HG03039 (cell line): Measurements from ENCODE around the gene DNAL1.
"Not testable (repeated sequence)": the region's sequence is repeated elsewhere in the genome, so short reads cannot be mapped to it uniquely, and the experiment has no call there.

ENCODE experiments used
- ATAC-seq: cut with Tn5 transposase; IDR thresholded peaks from one replicate; pipeline ENCODE4 v1.9.1; 2021; ENCODE audit warnings: mild to moderate bottlenecking, moderate library complexity; ENCODE audit not compliant: unreplicated experiment

DNAL1 gene

GRCh38 chr14:73696466-73697400 lies 51.9 kb downstream of the DNAL1 start:
- ATAC-seq: peak; percentile 77

DNA sequence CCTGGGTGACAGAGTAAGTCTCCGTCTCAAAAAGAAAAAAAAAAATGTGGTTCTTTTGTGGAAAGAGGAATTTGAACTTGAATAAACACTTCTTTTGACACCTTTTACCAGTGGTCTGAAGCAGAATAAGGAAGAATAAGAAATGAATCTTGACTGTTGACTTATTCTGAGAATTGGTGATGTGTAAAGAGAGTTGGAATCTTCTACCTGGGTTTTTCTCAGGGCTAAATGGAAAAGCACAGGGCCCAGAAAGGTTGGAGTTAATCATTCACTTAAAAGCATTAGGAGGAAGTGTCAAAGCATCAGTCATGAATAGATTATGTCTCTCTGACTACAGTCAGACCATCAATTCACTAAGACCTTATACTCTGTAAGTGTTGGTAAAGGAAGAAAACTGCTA lies 55.5 kb downstream of the DNAL1 start:
- no peak for ATAC-seq

DNA sequence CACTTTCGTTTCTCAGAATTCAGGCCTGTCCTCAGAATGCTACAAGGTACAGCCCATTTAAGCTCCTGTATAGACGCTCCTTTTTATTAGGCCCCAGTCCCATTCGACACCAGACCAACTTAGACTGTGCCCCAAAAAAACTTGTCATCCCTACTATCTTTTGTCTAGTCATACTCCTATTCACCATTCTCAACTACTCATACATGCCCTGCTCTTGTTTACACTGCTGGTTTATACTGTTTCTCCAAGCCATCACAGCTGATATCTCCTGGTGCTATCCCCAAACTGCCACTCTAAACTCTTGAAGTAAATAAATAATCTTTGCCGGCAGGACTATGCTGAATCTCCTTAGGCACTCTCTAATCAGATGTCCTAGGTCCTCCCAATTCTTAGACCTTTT lies 63.3 kb downstream of the DNAL1 start:
- not testable (repeated sequence) for ATAC-seq

DNA sequence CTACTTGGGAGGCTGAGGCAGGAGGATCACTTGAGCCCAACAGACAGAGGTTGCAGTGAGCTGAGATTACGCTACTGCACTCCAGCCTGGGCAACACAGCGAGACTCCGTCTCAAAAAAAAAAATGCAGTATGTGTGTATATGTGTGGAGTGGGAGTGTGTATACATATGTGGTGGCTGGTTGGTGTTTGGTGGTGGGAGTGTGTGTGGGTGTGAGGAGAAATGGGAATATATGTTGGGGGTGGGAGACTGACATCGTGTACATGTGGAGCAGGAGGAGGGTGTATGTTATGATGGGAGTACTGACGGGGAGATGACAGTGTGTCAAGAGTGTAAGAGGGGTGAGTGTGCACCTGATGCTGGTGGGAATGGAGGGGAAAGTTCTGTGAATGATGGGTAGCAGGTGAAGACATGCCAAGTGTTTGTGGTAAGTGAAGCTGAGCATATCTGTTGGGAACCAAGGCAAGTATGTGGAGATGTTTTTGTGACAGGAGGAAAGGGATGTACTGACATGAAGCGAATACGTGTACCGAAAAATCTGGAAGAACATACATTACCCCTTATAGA lies 65.2 kb downstream of the DNAL1 start:
- no peak for ATAC-seq

DNA sequence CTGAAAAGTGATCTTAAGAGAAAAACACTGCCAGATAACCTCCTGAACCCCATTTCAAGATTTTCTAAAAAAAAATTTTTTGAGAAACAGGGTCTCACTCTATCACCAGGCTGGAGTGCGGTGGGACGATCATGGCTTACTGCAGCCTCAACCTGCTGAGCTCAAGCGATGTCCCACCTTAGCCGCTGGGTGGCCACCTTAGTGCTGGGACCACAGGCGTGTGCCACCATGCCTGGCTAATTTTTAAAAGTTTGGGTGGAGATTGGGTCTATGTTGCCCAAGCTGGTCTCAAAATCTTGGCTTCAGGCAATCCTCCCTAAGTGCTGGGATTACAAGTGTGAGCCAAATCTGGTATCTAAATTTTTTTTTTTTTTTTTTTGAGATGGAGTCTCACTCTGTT lies 66.0 kb downstream of the DNAL1 start:
- ATAC-seq: no peak

DNA sequence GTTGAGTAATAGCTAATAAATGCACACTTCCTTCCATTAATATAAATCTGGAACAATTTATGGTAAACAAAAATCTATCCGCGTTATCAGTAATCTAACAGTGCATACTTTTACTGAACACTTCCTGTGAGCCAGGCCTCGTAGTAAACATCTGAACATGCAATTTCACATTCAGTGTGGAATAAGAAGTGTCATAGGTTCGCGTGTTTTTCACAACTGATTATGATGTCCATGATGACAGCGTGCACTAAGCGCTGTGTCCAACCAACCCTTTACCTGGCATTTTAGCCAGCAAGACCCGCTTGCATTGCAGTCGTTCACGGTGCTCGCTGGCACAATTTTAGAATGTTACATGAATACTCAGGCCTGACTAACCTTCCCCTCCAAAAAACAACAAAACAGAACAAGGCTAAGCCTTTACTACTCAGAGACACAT lies 67.3 kb downstream of the DNAL1 start:
- ATAC-seq: no peak

- no peak for ATAC-seq
Measured at GRCh38 chr14:73712540-73713180, 67.9 kb downstream of the DNAL1 start.

GRCh38 chr14:73713206-73713802 lies 68.5 kb downstream of the DNAL1 start:
- no peak for ATAC-seq

DNA sequence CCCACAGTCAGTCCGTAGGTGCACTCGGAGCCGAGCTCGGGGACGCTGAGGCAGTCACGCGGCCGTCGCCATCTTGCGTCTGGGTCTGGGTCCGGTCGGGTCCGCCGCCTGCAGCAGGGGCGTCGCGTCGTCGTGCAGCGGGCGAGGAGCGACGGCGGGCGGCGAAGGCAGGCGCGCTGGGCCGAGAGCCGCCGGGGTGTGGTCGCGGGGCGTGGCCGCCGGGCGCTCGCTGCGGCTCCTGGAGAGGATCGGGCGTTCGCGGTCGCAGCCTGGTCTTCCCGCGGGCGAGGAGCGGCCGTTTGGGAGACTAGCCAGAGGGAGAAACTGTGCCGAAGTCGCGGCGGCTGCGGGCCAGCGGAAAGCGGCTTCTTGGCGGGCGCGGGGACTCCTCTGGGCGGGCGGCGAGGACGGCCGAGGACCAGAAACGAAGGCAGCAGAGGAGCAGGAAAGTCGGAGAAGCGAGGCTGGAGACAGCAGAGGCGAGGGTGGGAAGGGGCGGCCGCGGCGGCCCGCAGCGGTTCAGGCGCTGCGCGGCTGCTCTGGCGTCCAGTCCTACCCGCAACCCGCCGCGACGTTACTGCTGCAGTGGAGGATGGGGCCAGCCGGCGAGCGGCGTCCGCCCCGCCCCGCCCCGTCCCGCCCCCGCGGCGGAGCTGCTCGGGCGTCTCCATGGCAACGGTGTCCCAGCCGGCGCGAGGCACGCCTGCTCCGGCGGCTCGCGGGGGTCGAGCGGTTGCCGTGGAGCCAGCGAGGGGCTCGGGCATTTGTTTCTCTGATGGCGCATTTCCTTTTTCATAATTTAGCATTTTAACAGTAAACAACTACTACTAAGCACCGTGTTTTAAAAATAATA lies 69.2 kb downstream of the DNAL1 start, which contains the start of gene PNMA1:
PNMA1 (minus strand) TSS at position 582 of the 853 bp plus-strand sequence. CDS start 745 bp downstream, outside the sequence.
- peak; percentile 60 for ATAC-seq

GRCh38 chr14:73714656-73715081 lies 69.9 kb downstream of the DNAL1 start:
- ATAC-seq: no peak

GRCh38 chr14:73715707-73716106 lies 70.9 kb downstream of the DNAL1 start:
- no peak for ATAC-seq

DNA sequence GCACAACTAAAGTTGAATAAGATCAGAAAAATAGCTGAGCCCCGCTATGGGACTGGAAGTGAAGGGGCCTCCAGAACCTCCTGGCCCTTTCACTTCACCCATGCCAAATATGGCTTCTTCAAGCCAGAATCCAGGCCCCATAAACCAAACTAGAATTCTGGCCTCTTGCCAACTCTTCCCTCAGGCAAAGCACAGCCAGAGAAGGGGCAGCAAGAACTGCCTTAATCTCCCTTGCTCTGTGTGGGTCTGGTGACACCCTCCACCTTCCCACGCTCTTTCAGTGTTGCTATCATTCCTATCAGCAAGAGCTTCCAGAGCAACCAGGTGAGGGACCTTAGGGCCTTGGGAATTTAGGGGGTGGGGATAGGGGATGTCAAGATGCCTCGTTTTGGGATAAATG lies 72.5 kb downstream of the DNAL1 start:
- no peak for ATAC-seq

GRCh38 chr14:73717711-73718417 lies 73.1 kb downstream of the DNAL1 start:
- ATAC-seq: no peak

GRCh38 chr14:73718418-73719251 lies 73.8 kb downstream of the DNAL1 start:
- ATAC-seq: no peak

GRCh38 chr14:73719361-73719760 lies 74.6 kb downstream of the DNAL1 start:
- no peak for ATAC-seq

GRCh38 chr14:73719791-73720190 lies 75.0 kb downstream of the DNAL1 start:
- ATAC-seq: no peak

GRCh38 chr14:73720636-73721035 lies 75.8 kb downstream of the DNAL1 start:
- no peak for ATAC-seq

- ATAC-seq: no peak
Measured at GRCh38 chr14:73721101-73721821, 76.5 kb downstream of the DNAL1 start.
